Measurements from ENCODE around the gene PGF.
"Not testable (repeated sequence)": the region's sequence is repeated elsewhere in the genome, so short reads cannot be mapped to it uniquely, and the experiment has no call there.

The PGF gene

GRCh38 chr14:74955229-74956026 lies at the start of gene PGF:
Gene PGF (minus strand): TSS chr14:74955597. CDS start chr14:74955242, 355 bp downstream.
- no peak for DNase-seq (ENCODE audit: low read depth)

- DNase-seq (ENCODE audit: low read depth): no peak
These were observed 48.0 kb upstream of the PGF start for GRCh38 chr14:75003250-75004027.

DNA sequence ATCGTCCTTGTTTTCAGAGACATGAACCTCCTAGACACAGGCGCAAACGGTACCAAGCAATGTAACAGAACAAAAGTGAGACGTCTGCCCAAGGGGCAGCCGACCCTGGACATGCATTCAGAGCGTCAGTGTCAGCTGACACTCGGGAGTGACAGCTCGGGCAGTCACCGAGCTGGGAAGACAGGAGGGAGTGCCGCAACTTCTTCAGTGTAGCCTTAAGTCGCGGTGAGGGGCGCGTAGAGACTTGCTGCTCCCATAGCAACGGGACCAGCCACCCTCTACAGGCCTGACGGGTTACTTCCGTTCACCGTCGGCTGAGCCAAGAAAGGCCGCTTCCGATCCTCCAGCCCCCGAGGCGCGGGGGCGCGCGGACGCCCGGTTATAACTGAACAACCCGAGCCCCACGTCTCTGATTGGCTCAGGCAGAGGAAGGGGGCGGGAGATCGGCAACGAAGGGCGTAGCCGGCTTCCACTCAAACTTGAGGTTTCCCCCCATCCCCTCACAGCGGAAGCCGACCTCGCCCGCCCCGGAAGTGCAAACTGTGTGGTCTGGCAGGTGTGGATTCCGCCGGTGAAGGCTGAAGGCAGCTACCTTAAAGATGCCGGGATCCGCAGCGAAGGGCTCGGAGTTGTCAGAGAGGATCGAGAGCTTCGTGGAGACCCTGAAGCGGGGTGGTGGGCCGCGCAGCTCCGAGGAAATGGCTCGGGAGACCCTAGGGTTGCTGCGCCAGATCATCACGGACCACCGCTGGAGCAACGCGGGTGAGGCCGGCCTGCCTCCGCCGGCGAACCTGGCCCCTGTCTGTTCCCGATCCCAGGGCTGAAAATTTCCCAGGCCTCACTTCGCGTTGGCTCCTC lies 47.2 kb upstream of the PGF start, which contains the start of gene EIF2B2:
Gene EIF2B2 (plus strand): TSS at position 530 of the 858 bp plus-strand sequence. CDS start 70 bp downstream, at position 600.
- peak; percentile 97 for DNase-seq (ENCODE audit: low read depth)

DNA sequence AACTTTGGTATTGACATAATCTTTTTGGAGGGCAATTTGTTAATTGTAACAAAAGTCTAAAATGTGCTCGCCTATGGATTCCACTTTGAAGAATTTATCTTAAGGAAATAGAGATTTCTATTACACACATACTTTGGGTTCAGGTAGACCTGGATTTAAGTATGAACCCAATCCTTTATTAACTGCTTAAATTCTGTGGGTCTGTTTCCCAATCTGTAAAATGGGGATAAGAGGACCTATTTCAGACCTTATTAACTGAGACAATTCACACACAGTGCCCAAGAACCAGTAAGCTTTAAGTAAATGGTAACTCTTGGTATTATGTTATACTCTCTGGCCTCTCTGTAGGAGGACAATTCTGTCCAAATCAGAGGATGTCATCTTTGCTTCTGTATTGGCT lies 46.5 kb upstream of the PGF start:
- DNase-seq (ENCODE audit: low read depth): no peak

DNA sequence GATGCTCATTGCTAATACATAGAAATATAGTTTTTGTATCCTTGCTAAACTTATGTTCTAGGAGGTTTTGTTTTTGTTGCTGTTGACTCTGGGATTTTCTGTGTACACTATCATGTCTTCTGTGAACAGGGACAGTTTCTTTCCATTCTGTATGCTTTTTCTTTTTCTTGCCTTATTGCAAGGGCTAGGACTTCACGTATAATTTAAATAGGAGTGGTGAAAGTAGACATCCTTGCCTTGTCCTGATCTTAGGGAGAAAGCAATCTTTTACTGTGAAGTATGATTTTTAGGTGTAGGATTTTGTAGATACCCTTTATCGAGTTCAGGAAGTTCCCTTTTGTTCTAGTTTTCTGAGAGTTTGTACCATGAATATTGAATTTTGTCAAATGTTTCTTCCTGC lies 45.9 kb upstream of the PGF start:
- DNase-seq (ENCODE audit: low read depth): no peak

DNA sequence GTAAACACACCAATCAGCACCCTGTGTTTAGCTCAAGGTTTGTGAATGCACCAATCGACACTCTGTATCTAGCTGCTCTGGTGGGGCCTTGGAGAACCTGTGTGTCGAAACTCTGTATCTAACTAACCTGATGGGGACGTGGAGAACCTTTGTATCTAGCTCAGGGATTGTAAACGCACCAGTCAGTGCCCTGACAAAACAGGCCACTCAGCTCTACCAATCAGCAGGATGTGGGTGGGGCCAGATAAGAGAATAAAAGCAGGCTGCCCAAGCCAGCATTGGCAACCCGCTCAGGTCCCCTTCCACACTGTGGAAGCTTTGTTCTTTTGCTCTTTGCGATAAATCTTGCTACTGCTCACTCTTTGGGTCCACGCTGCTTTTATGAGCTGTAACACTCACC lies 40.4 kb upstream of the PGF start:
- DNase-seq (ENCODE audit: low read depth): not testable (repeated sequence)

DNA sequence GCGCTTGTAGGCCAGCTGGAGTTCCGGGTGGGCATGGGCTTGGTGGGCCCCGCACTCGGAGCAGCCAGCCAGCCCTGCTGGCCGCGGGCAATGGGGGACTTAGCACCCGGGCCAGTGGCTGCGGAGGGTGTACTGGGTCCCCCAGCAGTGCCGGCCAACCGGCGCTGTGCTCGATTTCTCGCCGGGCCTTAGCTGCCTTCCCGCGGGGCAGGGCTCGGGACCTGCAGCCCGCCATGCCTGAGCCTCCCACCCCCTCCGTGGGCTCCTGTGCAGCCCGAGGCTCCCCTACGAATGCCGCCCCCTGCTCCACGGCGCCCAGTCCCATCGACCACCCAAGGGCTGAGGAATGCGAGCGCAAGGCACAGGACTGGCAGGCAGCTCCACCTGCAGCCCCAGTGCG lies 38.8 kb upstream of the PGF start:
- not testable (repeated sequence) for DNase-seq (ENCODE audit: low read depth)

DNA sequence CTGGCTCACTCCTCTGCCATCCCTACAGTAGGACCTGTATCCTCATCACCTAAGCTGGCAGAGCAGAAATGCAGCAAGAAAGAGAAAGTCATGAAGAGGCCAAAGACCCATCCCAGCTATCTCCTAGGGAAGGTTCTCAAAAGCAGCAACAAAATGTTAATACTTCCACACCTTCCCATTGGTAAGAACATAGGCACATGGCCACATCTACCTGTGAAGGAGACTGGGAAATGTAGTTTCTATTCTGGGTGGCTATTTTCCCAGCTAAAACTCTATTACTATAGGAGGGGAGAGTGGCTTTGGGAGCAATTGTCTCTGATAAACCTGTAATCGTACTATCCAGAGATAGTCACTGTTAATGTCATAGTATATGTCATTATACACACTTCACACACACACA lies 33.6 kb upstream of the PGF start:
- DNase-seq (ENCODE audit: low read depth): no peak

DNA sequence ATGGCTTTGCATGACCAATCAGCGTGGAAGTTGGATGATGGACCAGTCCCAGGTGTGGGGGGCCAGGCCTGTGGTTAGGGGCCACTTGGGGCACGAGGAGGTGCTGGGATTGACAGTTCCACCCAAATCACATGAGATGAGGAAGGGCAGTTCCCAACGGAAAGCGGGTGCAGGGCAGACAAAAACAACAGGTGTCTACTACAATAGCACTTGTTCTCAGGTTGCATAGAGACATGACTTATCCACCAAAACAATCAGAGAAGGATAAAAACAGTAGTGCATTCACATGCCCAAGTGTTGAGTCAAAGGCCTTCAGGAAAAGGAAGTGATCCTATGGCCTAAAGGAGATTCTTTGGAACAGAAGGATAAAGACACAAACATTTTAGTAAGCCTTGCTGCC lies 32.7 kb upstream of the PGF start:
- no peak for DNase-seq (ENCODE audit: low read depth)

GRCh38 chr14:74985806-74986205 lies 30.4 kb upstream of the PGF start:
- DNase-seq (ENCODE audit: low read depth): no peak

- DNase-seq (ENCODE audit: low read depth): no peak
These were observed 29.6 kb upstream of the PGF start for GRCh38 chr14:74985028-74985310.

DNA sequence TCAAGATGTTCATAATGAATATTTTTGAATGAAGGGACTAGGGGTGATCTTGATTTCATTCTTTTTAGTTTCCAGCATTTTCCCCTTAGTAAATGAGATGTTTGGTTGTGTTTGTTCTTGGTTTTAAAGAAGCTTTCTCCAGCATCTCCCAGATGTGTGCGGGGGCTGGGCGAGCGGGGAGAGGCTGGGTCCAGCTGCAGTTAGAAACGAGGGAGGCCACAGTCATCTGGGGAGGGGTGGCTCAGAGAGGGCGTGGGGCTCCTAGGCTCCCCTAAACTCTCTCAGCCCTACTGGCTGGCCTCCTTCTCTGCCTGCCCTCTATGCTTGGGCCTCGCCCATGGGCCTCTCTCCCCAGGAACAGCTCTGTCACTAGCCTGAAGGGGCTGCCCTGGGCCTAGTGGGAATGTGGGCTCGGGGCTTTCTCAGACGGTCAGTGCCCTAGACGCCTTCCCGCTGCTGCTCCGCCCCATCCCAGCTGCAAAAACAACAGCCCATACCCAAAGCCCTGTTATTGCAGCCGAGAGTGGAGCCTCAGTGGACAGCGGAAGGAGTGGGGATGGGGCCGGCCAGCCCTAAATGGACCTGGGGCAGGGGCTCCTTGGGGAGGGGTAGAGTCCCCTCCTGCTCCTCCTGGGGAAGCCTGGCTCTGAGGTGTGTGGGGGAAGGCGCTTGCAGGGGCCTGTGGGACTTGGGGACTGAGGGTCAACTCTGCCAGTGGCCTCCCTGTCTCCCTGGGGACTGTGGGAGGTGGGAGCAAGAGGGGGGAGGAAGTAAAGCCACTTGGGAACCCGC lies 29.0 kb upstream of the PGF start:
- DNase-seq (ENCODE audit: low read depth): no peak

GRCh38 chr14:74983343-74983742 lies 27.9 kb upstream of the PGF start:
- no peak for DNase-seq (ENCODE audit: low read depth)

- no peak for DNase-seq (ENCODE audit: low read depth)
These were observed 27.3 kb upstream of the PGF start for GRCh38 chr14:74982661-74983060.

GRCh38 chr14:74981833-74982232 lies 26.4 kb upstream of the PGF start:
- no peak for DNase-seq (ENCODE audit: low read depth)

DNA sequence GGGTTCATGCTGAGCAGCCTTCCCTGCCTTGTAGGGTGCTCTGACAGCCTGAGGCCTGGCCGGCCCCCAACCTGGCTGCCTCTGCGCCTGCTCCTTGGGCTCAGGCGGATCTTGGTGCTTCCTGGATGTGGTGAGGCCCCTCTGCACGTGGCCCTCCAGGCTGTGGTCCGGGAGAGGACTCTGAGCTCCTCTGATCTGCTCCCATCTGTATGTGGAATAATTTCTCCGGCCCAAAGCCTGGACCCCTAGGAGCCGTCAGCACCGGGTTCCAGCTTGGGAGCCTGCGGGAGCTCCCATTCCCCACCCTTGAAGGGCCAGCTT lies 26.0 kb upstream of the PGF start:
- no peak for DNase-seq (ENCODE audit: low read depth)

DNA sequence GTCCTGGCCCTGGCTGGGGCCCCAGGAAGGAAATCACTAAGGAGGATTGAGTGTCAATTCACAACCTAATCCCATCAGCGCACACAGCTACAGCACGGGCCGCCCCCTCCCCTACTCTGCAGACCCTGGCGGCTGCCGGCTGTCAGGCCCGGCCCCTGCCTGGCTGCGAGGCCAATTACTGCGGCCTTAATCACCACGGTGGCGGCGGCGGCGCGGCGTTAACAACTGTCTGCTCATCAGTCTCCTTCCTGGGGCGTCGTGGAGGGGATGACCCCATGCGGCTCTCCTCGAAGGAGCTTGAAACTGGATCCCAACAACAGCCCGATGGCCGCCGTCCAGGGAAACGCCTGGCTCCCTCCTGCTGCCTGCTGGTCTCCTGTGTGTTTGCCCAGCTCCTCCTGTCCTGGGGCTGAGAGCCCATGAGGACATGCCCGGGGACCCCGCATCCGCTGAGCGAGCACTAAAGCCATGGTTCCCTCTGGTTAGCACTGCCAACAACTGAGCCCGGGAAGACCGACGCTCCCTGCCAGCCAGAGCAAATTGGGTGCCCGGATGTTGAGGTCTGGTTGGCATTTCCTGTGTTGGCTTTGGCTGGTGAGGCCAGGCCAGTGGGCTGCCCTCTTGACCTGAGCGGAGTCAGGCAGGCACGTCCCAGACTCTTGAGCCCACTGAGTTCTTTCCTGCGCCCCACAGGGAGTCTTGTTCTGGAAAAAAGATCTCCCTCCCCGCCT lies 25.5 kb upstream of the PGF start:
- no peak for DNase-seq (ENCODE audit: low read depth)

GRCh38 chr14:74980398-74980730 lies 25.0 kb upstream of the PGF start:
- no peak for DNase-seq (ENCODE audit: low read depth)

DNA sequence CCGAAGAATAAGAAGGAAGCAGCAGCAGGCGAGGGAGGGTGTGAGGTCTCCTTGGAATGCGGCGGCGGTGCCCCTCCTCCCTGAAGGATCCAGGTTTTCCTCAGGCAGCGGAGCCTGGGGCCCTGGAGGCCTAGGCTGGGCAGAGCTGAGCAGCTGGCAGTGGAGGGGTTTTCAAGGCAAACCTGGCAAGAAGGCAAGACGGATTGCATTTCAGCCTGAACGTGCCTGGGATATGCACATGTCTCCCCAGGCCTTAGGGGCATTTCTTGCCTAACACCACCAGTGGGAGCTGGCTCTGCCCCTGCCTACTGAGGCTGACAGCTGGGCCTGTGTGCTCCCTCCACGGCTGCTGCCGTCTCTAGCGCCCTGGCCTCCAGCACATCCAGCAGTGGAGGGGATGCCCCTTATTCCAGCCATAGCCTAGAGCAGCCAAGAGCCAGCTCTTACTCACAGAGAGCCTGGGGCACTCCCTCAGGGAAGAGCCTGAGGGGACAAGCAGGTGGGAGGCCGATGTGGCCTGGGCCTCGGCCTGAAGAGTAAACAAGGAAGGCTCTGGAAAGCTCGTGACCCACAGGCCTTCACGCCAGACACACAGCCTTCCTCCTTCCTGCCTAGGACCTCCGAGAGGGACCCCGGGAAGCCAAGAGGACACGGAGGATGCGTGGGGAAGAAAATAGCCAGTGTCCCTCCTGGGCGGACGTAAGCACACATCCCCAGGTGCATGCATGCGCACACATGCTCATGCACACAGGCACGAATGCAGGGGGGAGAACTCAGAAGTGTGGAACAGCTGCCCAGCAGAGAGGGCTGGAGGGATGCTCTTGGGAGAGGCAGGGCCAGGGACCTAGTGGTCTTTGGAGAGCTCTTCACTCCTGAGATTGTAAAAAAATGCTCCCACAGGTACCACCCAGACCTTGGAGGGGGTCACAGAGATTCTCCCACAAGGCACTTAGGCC lies 24.3 kb upstream of the PGF start:
- no peak for DNase-seq (ENCODE audit: low read depth)

DNA sequence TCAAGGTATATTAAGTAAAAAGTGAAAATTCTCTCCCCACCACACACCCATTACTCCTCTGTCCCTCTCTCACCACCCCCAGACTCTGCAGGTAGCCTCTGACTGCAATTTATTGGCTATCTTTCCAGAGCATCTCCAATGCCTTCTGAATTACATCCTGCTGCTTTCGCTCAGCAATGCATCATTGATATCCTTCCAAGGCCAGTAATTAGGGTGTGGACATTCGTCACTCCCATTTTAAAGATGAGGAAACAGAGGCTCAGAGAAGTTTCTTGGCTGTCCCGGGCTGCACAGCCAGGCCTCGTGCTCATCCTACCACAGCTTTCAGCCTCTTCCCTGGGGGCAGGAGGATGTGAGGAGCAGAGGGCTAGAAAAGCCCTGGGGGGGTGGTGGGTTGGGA lies 23.6 kb upstream of the PGF start:
- no peak for DNase-seq (ENCODE audit: low read depth)
